Lower leg skin (tissue), 4 donors: Measurements from ENCODE around the gene ADIRF. TPM values are rescaled to one million over a fixed set of nuclear protein-coding genes. Genes with fewer than 3 reads are reported as not detected.

Experiments used
- DNase-seq, 2 donors: peaks; one replicate each; pipeline ENCODE4 v3.0.0-alpha.2; 2019; ENCODE audit warnings: low spot score in 2 of 2
- H3K4me3 ChIP-seq: fragments of 200-600 bp; sonication (generic); 2 replicates; pipeline ENCODE4 v1.5.1; 2017; ENCODE audit warnings: mild to moderate bottlenecking, low read depth; ENCODE audit not compliant: poor library complexity, severe bottlenecking
- CTCF ChIP-seq, 3 donors: fragments of 450-650 bp; IDR thresholded peaks; one replicate each; pipeline ENCODE4 v1.5.1; 2016; ENCODE audit warnings: antibody characterized with exemption in 3 of 3, mild to moderate bottlenecking in 3 of 3, moderate library complexity in 2 of 3
- POLR2A ChIP-seq, 2 donors: fragments of 450-650 bp; IDR thresholded peaks; one replicate each; pipeline ENCODE4 v1.6.1; 2016 to 2017; ENCODE audit warnings: antibody characterized with exemption in 2 of 2, mild to moderate bottlenecking in 1 of 2, moderate library complexity in 1 of 2
- WGBS, 2 donors: methylation state at CpG; one replicate each; pipeline ENCODE4 v1.1.5; 2018; 5-methylcytosine and 5-hydroxymethylcytosine counted together
- intact Hi-C: fragments of 100-400 bp; cut with DNase I; formaldehyde crosslinking; loops from one replicate; pipeline ENCODE4 v1.15.0; 2023; ENCODE audit warnings: low total_unique reads
- total RNA-seq, 4 donors: library from RNA; depleted of rRNA; stranded (reverse); fragments of >200 nt; gene quantifications; one replicate each; pipeline ENCODE4 v1.1.0, GENCODE V29; 2016

The ADIRF gene
- total RNA-seq, 4 donors from 2014 or later, result 72.0 to 125 (median 80.4) TPM

GRCh38 chr10:86965986-86966654, 2.2 kb upstream of the ADIRF start:
- no peak for TF ChIP-seq POLR2A (IDR thresholded peaks at IDR 0.05)
- no peak for TF ChIP-seq CTCF (IDR thresholded peaks at IDR 0.05)
- intact Hi-C loops, result no loop called here
- WGBS, 2 donors, result 30 to 44% methylated on average over 11 of the region's 11 CpGs
- no peak overlapping the region for H3K4me3 ChIP-seq
- DNase-seq, result peak in 1 of 2 donors; percentile 70

- intact Hi-C loops, result no loop called here
- peak; percentile 45 to 84 for DNase-seq
- H3K4me3 ChIP-seq, result no peak overlapping the region
- TF ChIP-seq CTCF (IDR thresholded peaks at IDR 0.05), result no peak
- no peak for TF ChIP-seq POLR2A (IDR thresholded peaks at IDR 0.05)
- 31 to 40% methylated on average over 6 to 7 of the region's 7 CpGs for WGBS, 2 donors
These were observed 771 bp upstream of the ADIRF start for GRCh38 chr10:86967481-86967941.

GRCh38 chr10:86968994-86969355, 693 bp downstream of the ADIRF start:
- intact Hi-C loops, result no loop called here
- H3K4me3 ChIP-seq, result peak overlapping the region; percentile 47
- DNase-seq, result peak; percentile 45 to 90
- 13 to 21% methylated on average over 9 of the region's 9 CpGs for WGBS, 2 donors
- TF ChIP-seq CTCF (IDR thresholded peaks at IDR 0.05) (no peak), POLR2A (IDR thresholded peaks at IDR 0.05) (no peak)

- TF ChIP-seq POLR2A (IDR thresholded peaks at IDR 0.05) (no peak), CTCF (IDR thresholded peaks at IDR 0.05) (no peak)
- 6 to 8% methylated on average over 7 to 8 of the region's 8 CpGs for WGBS, 2 donors
- peak in 1 of 2 donors; percentile 88 for DNase-seq
- intact Hi-C loops, result loop anchor here (5.0 kb wide), 1 partner anchor 123 kb away; the partner anchor contains the start of gene GLUD1
- peak overlapping the region; percentile 47 for H3K4me3 ChIP-seq
These were observed 1.2 kb downstream of the ADIRF start for GRCh38 chr10:86969421-86970041.

GRCh38 chr10:86970162-86970981, 2.1 kb downstream of the ADIRF start:
- H3K4me3 ChIP-seq, result peak overlapping the region; percentile 64
- DNase-seq, result peak; percentile 89 to 98
- 5 to 7% methylated on average over 26 to 29 of the region's 30 CpGs for WGBS, 2 donors
- intact Hi-C loops, result loop anchor here (5.0 kb wide), 1 partner anchor 122 kb away; the partner anchor contains the start of gene GLUD1
- TF ChIP-seq POLR2A (IDR thresholded peaks at IDR 0.05), result peak in 1 of 2 donors; percentile 47
- TF ChIP-seq CTCF (IDR thresholded peaks at IDR 0.05), result no peak
